Measurements from ENCODE around the gene CCRL2.

Gene CCRL2

GRCh38 chr3:46449755-46450552 is 42.9 kb downstream of the CCRL2 start:
- DNase-seq (ENCODE audit: low read depth), result no peak
- no peak overlapping the region for H3K4me3 ChIP-seq (ENCODE audit: low read depth, low read length)

DNA sequence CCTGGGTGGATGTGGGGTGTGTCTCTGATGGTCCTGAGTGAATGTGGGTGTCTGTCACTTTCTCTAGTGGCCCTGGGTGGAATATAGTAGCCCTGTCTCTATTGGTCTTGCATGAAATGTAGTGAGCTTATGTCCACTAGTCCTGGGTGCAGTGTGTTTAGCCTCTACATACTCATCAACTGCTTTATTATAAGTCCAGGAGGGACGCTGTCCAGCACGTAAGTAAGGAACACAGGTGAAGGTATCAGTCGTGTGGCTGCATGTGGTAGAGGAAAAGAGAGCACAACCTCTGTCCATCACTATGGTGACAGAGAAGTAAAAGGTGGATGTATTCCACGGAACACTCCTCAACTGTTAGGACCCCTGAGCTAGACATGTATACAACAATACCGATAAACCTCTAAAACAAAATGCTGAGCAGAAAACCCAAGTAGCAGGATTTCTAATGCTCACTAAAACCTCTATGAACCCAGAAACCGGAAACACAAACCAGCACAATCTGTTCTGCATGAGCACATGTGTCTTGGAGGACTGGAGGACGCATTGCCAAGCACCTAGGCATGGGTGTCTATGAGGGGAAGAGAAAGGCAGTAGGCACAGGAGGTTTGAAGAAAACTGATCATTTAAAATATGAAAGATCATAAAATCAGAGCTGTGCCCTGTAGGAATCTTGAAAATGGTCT is 46.6 kb downstream of the CCRL2 start:
- no peak for DNase-seq (ENCODE audit: low read depth)
- H3K4me3 ChIP-seq (ENCODE audit: low read depth, low read length), result no peak overlapping the region

- DNase-seq (ENCODE audit: low read depth), result no peak
- H3K4me3 ChIP-seq (ENCODE audit: low read depth, low read length), result no peak overlapping the region
Measured at GRCh38 chr3:46454209-46454595, 47.1 kb downstream of the CCRL2 start.

DNA sequence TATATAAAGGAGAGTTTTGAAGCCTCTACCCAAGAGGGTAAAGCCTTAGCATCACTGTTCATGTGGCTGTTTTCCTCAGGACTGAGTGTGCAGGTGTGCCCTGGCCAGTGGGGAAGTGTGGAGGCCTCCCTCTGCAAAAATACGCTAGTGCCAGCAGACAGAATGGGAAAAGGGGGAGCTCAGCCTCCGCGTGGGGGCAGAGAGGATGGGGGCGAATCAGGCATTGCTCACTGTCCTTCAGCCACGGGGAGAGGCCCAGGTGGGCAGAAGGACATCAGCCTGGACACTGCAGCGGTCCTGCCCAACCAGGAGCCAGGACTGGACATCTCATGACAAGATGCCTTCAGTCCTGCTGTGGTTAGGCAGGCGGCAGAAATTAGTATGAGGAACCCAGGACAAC is 47.5 kb downstream of the CCRL2 start:
- DNase-seq (ENCODE audit: low read depth), result no peak
- H3K4me3 ChIP-seq (ENCODE audit: low read depth, low read length), result no peak overlapping the region

GRCh38 chr3:46455231-46456115 is 48.4 kb downstream of the CCRL2 start:
- no peak overlapping the region for H3K4me3 ChIP-seq (ENCODE audit: low read depth, low read length)
- DNase-seq (ENCODE audit: low read depth), result no peak

GRCh38 chr3:46456118-46456517 is 49.1 kb downstream of the CCRL2 start:
- H3K4me3 ChIP-seq (ENCODE audit: low read depth, low read length), result no peak overlapping the region
- DNase-seq (ENCODE audit: low read depth), result no peak

All from skeletal muscle cell (primary cell).